Activated CD4-positive, alpha-beta T cell treated with anti-CD3 and anti-CD28 coated beads, Interleukin-2, amount 10 ng/mL, durations not matched to agents 24 days and 14 days (primary cell): ENCODE results near the gene ARHGAP4. TPM values are rescaled to one million over a fixed set of nuclear protein-coding genes. Genes with fewer than 3 reads are reported as not detected.

Experiments used
- DNase-seq: peaks from one replicate; pipeline ENCODE4 v3.0.0; 2022
- H3K27ac Mint-ChIP-seq: one replicate; pipeline ENCODE4 v1.8.0; 2022; ENCODE audit warnings: mild to moderate bottlenecking, mixed read lengths
- H3K27me3 Mint-ChIP-seq: one replicate; pipeline ENCODE4 v1.8.0; 2022; ENCODE audit warnings: mixed read lengths
- H3K36me3 Mint-ChIP-seq: one replicate; pipeline ENCODE4 v1.8.0; 2022; ENCODE audit warnings: low read depth, mild to moderate bottlenecking, mixed read lengths
- H3K4me1 Mint-ChIP-seq: one replicate; pipeline ENCODE4 v1.8.0; 2021; ENCODE audit warnings: mixed read lengths
- H3K4me3 Mint-ChIP-seq: one replicate; pipeline ENCODE4 v1.8.0; 2022; ENCODE audit warnings: mild to moderate bottlenecking, moderate library complexity, mixed read lengths
- H3K9me3 Mint-ChIP-seq: one replicate; pipeline ENCODE4 v1.8.0; 2021; ENCODE audit warnings: mixed read lengths
- intact Hi-C: fragments of 100-400 bp; cut with micrococcal nuclease; formaldehyde crosslinking; loops from one replicate; pipeline ENCODE4 v1.15.1; 2023
- total RNA-seq: library from RNA; stranded (reverse); gene quantifications from 2 replicates; pipeline ENCODE4 v1.2.3, GENCODE V29; 2022

Gene ARHGAP4
- total RNA-seq, 1 donor from 2014 or later: 137 TPM

- Mint-ChIP-seq H3K27ac (no peak overlapping the region), H3K36me3 (peaks cover 21% of the 10 kb centered on the region), H3K9me3 (no peaks in the 10 kb centered on the region), H3K27me3 (no peaks in the 10 kb centered on the region), H3K4me3 (no peak overlapping the region), H3K4me1 (peaks cover 15% of the 10 kb centered on the region)
- intact Hi-C loops: loop anchor here (2.0 kb wide), 1 partner anchor 19 kb away; the partner anchor contains the start of gene ARHGAP4
- DNase-seq: no peak
Measured at GRCh38 chrX:153945956-153946943, 20.2 kb upstream of the ARHGAP4 start.

- H3K4me1 Mint-ChIP-seq: peaks cover 16% of the 10 kb centered on the region
- peaks cover 13% of the 10 kb centered on the region for H3K36me3 Mint-ChIP-seq
- H3K9me3 Mint-ChIP-seq: no peaks in the 10 kb centered on the region
- H3K27me3 Mint-ChIP-seq: no peaks in the 10 kb centered on the region
- intact Hi-C loops: no loop called here
- H3K4me3 Mint-ChIP-seq: peak overlapping the region; percentile 91
- no peak overlapping the region for H3K27ac Mint-ChIP-seq
- no peak for DNase-seq
Measured at GRCh38 chrX:153944800-153945150, 18.7 kb upstream of the ARHGAP4 start.

DNA sequence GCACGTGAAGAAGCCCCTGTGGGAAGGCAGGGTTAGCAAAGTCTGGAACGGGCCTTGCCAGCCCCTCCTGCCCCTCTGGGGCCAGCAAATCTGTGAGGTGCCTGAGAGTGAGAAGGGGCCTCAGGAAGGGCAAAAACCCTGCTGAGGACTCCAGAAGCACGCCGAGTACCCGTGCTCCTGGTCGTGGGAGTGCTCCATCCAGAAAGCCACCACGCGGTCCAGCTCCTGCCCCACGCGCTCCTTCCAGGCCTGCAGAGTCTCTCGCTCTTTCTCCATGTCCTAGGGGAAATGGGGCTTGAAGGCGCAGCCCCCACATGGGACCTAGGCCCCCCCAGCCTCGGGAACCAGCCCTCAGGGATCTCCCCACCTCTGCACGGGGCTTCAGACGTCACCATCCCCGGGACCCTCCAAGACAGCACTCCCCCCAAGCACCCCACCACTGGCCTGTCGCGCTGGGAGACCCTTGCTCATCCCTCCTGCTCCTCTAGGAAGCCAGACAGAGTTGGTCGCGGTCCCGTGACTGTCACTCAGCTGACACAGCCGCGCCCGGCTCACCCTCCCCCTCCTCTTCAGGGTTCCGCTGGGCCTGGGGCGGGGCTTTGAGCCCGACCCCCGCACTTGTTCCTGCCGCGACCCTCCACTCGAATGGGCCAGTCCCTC is 18.2 kb upstream of the ARHGAP4 start, which contains the start of gene RENBP:
Gene RENBP, minus strand, starts transcription at position 504 of the 660 bp plus-strand sequence. Its CDS starts 33 bp downstream, at position 471.
- Mint-ChIP-seq H3K9me3 (no peaks in the 10 kb centered on the region), H3K27ac (peak within 1 kb of the TSS; percentile 90), H3K4me1 (peaks cover 12% of the 10 kb centered on the region), H3K27me3 (no peaks in the 10 kb centered on the region), H3K36me3 (peaks cover 11% of the 10 kb centered on the region), H3K4me3 (peak within 1 kb of the TSS; percentile 91)
- intact Hi-C loops: no loop called here
- DNase-seq: peak; percentile 81

- H3K4me1 Mint-ChIP-seq: peaks cover 9% of the 10 kb centered on the region
- H3K4me3 Mint-ChIP-seq: peak overlapping the region; percentile 71
- H3K27me3 Mint-ChIP-seq: no peaks in the 10 kb centered on the region
- no peaks in the 10 kb centered on the region for H3K9me3 Mint-ChIP-seq
- DNase-seq: no peak
- peak overlapping the region; percentile 79 for H3K27ac Mint-ChIP-seq
- intact Hi-C loops: no loop called here
- H3K36me3 Mint-ChIP-seq: peaks cover 4% of the 10 kb centered on the region
Measured at GRCh38 chrX:153941336-153942252, 15.5 kb upstream of the ARHGAP4 start.

DNA sequence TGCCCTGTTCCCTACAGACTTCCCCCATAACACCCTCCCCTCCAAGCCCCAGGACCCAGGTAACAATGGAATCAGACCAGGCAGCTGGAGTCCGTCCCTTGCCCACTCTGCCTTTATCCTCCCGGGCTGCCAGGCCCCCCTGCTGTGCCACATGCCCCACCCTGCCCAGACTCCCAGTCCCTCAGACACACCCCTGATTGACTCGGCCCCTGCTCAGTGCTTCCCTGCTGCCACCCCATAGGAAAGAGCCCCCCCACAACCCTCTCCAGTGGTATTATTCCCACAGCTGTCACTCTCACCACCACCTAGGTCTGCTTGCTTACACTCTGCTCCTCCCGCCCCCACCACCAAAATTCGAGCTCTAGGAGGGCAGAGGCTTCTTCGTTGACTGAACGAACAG is 13.5 kb upstream of the ARHGAP4 start:
- peaks cover 13% of the 10 kb centered on the region for H3K4me1 Mint-ChIP-seq
- H3K27ac Mint-ChIP-seq: no peak overlapping the region
- no peak for DNase-seq
- H3K9me3 Mint-ChIP-seq: no peaks in the 10 kb centered on the region
- no peaks in the 10 kb centered on the region for H3K27me3 Mint-ChIP-seq
- intact Hi-C loops: no loop called here
- H3K4me3 Mint-ChIP-seq: no peak overlapping the region
- peaks cover 4% of the 10 kb centered on the region for H3K36me3 Mint-ChIP-seq

DNA sequence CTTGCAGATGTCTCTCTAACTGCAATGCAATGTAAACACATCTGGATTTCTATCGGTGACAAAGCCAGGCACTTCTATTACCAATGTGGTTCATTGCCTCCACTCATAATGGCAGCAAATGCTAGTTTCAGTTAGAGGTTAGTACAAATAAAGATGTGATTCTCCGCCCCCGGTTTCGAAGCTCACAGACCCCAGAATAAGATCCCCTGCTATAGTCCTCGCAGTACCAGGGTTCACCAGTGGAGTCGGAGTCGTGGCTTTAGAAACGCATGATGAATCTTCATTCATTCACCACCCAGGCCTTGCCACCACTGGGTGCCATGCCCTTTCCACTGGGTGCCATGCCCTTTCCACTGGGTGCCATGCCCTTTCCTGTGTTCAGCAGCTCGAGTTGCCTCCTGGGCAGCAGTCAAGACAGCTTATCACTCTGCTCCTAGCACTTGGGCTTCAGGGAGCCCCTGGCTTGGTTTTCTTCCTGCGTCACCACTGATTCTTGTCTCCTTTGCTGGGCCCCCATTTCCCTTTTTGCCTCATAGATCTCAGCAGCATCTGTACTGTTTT is 12.2 kb upstream of the ARHGAP4 start:
- no peak for DNase-seq
- Mint-ChIP-seq H3K4me1 (peaks cover 14% of the 10 kb centered on the region), H3K36me3 (peaks cover 6% of the 10 kb centered on the region), H3K27me3 (no peaks in the 10 kb centered on the region), H3K9me3 (no peaks in the 10 kb centered on the region), H3K27ac (peak overlapping the region; percentile 34), H3K4me3 (no peak overlapping the region)
- intact Hi-C loops: no loop called here

- Mint-ChIP-seq H3K27me3 (no peaks in the 10 kb centered on the region), H3K4me3 (no peak overlapping the region), H3K36me3 (peaks cover 8% of the 10 kb centered on the region), H3K9me3 (no peaks in the 10 kb centered on the region), H3K4me1 (peaks cover 14% of the 10 kb centered on the region), H3K27ac (no peak overlapping the region)
- no peak for DNase-seq
- intact Hi-C loops: no loop called here
Measured at GRCh38 chrX:153937056-153937455, 11.0 kb upstream of the ARHGAP4 start.

DNA sequence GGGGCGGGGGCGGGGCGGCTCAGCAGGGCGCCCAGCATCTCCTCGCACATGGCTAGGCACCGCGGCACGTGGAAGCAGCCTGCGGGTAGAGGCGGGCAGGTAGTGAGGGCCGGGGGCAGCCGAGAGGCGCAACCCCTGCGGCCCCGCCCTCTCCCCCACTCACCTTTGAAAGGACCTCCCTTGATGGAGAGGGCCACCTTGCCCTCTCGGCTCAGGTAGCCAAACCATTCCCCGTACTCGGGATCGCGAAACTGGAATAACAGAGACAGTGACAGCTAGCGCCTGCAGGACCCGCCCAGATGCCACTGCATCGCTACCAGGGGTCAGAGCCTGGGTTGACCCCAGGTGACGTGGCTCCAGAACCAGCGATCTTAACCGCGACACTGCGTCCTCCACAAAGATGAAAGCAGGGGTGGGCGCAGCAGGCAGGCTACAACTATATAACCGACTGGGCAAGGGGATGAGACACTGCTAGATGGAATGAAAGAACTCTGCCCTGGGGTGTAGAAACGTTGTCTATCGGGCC is 9.3 kb upstream of the ARHGAP4 start:
- Mint-ChIP-seq H3K9me3 (no peaks in the 10 kb centered on the region), H3K27ac (peak overlapping the region; percentile 56), H3K27me3 (no peaks in the 10 kb centered on the region), H3K36me3 (peaks cover 16% of the 10 kb centered on the region), H3K4me3 (peak overlapping the region; percentile 74), H3K4me1 (peaks cover 11% of the 10 kb centered on the region)
- DNase-seq: no peak
- intact Hi-C loops: no loop called here

DNA sequence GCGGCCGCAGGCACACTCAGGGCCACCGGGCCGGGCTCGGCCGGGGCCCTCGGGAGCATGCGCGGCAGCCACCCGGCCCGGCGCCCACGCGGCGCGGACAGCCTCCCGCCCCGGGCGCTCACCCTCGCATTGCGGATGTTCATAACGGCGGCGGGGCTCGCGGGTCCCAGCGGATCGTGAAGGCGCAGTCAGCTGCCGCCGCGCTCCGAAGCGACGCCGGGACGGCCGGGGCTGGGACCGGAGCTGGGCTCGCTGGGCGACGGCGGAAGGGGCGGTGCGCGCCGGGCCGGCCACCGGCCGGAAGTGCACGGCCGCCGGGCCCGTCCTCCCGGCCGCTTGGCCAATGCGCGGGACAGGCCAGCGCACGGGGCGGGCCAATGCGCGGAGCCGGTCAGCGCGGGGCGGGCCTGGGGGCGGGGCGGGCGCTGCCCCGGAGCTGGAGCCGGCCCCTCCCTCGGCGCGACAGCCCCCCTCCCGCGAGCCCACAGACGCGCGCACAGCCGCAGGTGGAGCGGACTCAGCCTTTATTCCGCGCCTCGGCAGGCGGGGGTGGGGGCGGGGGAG is 8.8 kb upstream of the ARHGAP4 start, which contains the start of gene NAA10:
Gene NAA10, minus strand, starts transcription at position 276 of the 564 bp plus-strand sequence. Its CDS starts 133 bp downstream, at position 143.
- Mint-ChIP-seq H3K27ac (peak within 1 kb of the TSS; percentile 74), H3K9me3 (no peaks in the 10 kb centered on the region), H3K27me3 (no peaks in the 10 kb centered on the region), H3K36me3 (peaks cover 14% of the 10 kb centered on the region), H3K4me1 (peaks cover 10% of the 10 kb centered on the region), H3K4me3 (peak within 1 kb of the TSS; percentile 88)
- intact Hi-C loops: no loop called here
- peak; percentile 89 for DNase-seq

DNA sequence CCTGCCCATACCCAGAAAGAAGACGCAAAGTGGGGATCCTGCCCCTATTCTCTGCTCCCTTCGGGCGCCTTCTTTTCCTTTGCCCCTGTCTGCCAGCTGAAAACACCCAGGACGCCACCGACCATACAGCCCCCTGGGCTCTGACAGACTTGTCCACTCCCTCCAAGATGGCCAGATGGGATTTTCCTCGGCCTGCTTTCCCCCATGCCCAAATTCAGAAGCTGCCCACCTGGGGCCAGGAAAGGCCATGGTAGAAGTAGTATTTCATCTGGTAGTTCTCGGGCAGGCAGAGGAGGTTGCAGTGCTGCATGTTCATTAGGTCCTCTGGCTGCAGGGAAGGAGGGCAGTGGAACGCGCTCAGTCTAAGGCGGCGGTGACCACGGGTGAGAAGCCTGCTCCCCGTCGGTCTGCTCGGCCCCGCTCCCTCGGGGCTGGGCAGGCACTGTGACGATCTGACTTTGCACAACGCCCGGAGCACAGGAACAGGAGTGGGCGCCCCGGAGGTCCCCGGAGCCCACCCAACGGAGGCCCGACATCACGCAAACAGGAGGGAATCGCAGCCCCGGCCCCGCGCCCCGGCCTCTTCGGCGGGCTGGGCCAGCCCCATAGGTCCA is 8.2 kb upstream of the ARHGAP4 start:
- Mint-ChIP-seq H3K4me1 (peaks cover 11% of the 10 kb centered on the region), H3K27me3 (no peaks in the 10 kb centered on the region), H3K36me3 (peaks cover 14% of the 10 kb centered on the region), H3K4me3 (peak overlapping the region; percentile 88), H3K9me3 (no peaks in the 10 kb centered on the region), H3K27ac (peak overlapping the region; percentile 74)
- intact Hi-C loops: no loop called here
- peak; percentile 65 for DNase-seq

- peaks cover 15% of the 10 kb centered on the region for H3K4me1 Mint-ChIP-seq
- H3K27me3 Mint-ChIP-seq: no peaks in the 10 kb centered on the region
- intact Hi-C loops: no loop called here
- peak overlapping the region; percentile 88 for H3K4me3 Mint-ChIP-seq
- H3K27ac Mint-ChIP-seq: peak overlapping the region; percentile 74
- no peak for DNase-seq
- no peaks in the 10 kb centered on the region for H3K9me3 Mint-ChIP-seq
- H3K36me3 Mint-ChIP-seq: peaks cover 16% of the 10 kb centered on the region
Measured at GRCh38 chrX:153933748-153934147, 7.7 kb upstream of the ARHGAP4 start.

GRCh38 chrX:153932220-153932915 is 6.3 kb upstream of the ARHGAP4 start:
- H3K27me3 Mint-ChIP-seq: no peaks in the 10 kb centered on the region
- H3K9me3 Mint-ChIP-seq: no peaks in the 10 kb centered on the region
- peaks cover 17% of the 10 kb centered on the region for H3K4me1 Mint-ChIP-seq
- intact Hi-C loops: no loop called here
- no peak overlapping the region for H3K4me3 Mint-ChIP-seq
- no peak for DNase-seq
- H3K27ac Mint-ChIP-seq: no peak overlapping the region
- peaks cover 19% of the 10 kb centered on the region for H3K36me3 Mint-ChIP-seq
